Parathyroid adenoma (tissue), 2 donors: Measurements from ENCODE around the gene RBM46.
A peak's percentile ranks its signal among the peaks of the same experiment; 100 is the strongest.

Experiments
- H2AFZ ChIP-seq: fragments of 300-600 bp; sonication (generic); one replicate; pipeline ENCODE4 v1.7.0; 2017; ENCODE audit warnings: antibody characterized with exemption, mild to moderate bottlenecking
- H3K27ac ChIP-seq: fragments of 300-600 bp; sonication (generic); one replicate; pipeline ENCODE4 v1.7.0; 2017
- H3K27me3 ChIP-seq: fragments of 300-600 bp; sonication (generic); one replicate; pipeline ENCODE4 v1.7.0; 2017; ENCODE audit warnings: low read length; ENCODE audit not compliant: control insufficient read depth, insufficient read depth
- H3K36me3 ChIP-seq: fragments of 300-600 bp; sonication (generic); one replicate; pipeline ENCODE4 v1.7.0; 2017; ENCODE audit warnings: low read length; ENCODE audit not compliant: control insufficient read depth, insufficient read depth
- H3K4me1 ChIP-seq: fragments of 300-600 bp; sonication (generic); one replicate; pipeline ENCODE4 v1.7.0; 2017; ENCODE audit warnings: control low read depth
- H3K4me2 ChIP-seq: fragments of 300-600 bp; sonication (generic); one replicate; pipeline ENCODE4 v1.7.0; 2017; ENCODE audit warnings: low read length
- H3K4me3 ChIP-seq: fragments of 300-600 bp; sonication (generic); one replicate; pipeline ENCODE4 v1.7.0; 2017; ENCODE audit warnings: low read depth, low read length
- H3K79me2 ChIP-seq: fragments of 300-600 bp; sonication (generic); one replicate; pipeline ENCODE4 v1.7.0; 2017; ENCODE audit warnings: control low read depth
- H3K9ac ChIP-seq: fragments of 300-600 bp; sonication (generic); one replicate; pipeline ENCODE4 v1.7.0; 2017; ENCODE audit warnings: mild to moderate bottlenecking
- H3K9me3 ChIP-seq: fragments of 300-600 bp; sonication (generic); one replicate; pipeline ENCODE4 v1.7.0; 2017; ENCODE audit warnings: low read length; ENCODE audit not compliant: control insufficient read depth
- TF ChIP-seq, protein P1 (sequence below): fragments of 300-600 bp; sonication (generic); IDR thresholded peaks from one replicate; pipeline ENCODE4 v1.7.0; 2017; ENCODE audit warnings: antibody characterized with exemption, mild to moderate bottlenecking
- donor health status: primary hyperparathyroidism.

The RBM46 gene

DNA sequence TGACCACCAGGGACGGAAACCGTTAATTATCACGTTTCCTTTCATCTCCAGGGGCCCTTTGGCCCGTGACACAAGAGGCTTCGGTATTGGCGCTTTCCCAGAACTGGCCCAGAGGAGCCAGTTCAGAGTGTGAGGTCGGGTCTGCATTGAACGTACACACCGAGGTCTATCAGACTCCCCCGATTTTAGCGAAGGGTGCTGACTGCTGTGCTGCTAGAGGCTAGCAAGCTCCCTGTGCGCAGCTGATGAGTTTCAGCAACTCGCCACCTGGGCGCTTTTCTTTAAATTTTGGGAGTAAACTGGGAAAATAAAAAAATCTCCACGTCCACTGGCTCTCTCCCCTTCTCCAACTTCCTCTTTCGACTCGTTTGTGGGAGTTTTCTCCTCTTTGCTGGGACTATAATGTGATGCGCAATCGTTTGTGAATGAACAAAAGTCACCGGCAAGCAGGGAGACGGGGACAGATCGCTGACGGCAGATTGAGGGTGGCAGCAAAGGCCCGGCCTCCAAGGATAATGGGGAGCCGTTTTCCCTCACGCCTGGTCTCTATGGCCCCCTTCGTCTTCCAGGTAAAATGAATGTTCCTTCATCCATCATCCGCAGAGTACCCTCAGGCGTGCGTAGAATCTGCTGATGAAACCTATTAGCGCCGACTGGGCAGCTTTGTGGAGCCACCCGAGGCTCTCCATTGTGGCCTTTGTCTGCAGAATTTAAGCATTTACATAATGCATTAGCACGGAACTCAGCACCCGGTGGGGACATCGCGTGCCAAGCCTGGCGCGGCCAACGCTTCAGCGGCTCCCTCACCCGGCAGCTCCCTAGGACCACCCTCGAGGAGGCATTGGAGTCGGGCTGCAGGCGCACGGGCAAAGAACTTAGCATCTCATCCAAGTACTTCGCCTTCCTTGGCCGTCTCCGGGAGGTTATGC is 38.9 kb upstream of the RBM46 start:
- TF ChIP-seq, protein P1, sequence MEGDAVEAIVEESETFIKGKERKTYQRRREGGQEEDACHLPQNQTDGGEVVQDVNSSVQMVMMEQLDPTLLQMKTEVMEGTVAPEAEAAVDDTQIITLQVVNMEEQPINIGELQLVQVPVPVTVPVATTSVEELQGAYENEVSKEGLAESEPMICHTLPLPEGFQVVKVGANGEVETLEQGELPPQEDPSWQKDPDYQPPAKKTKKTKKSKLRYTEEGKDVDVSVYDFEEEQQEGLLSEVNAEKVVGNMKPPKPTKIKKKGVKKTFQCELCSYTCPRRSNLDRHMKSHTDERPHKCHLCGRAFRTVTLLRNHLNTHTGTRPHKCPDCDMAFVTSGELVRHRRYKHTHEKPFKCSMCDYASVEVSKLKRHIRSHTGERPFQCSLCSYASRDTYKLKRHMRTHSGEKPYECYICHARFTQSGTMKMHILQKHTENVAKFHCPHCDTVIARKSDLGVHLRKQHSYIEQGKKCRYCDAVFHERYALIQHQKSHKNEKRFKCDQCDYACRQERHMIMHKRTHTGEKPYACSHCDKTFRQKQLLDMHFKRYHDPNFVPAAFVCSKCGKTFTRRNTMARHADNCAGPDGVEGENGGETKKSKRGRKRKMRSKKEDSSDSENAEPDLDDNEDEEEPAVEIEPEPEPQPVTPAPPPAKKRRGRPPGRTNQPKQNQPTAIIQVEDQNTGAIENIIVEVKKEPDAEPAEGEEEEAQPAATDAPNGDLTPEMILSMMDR, result no peak
- Histone ChIP-seq H3K9me3 (no peaks in the 10 kb centered on the region), H2AFZ (peak overlapping the region; percentile 33), H3K4me2 (peak overlapping the region; percentile 78), H3K27me3 (no peaks in the 10 kb centered on the region), H3K36me3 (no peaks in the 10 kb centered on the region), H3K4me3 (peak overlapping the region; percentile 31), H3K9ac (no peak overlapping the region), H3K27ac (no peak overlapping the region), H3K4me1 (no peaks in the 10 kb centered on the region), H3K79me2 (no peaks in the 10 kb centered on the region)

DNA sequence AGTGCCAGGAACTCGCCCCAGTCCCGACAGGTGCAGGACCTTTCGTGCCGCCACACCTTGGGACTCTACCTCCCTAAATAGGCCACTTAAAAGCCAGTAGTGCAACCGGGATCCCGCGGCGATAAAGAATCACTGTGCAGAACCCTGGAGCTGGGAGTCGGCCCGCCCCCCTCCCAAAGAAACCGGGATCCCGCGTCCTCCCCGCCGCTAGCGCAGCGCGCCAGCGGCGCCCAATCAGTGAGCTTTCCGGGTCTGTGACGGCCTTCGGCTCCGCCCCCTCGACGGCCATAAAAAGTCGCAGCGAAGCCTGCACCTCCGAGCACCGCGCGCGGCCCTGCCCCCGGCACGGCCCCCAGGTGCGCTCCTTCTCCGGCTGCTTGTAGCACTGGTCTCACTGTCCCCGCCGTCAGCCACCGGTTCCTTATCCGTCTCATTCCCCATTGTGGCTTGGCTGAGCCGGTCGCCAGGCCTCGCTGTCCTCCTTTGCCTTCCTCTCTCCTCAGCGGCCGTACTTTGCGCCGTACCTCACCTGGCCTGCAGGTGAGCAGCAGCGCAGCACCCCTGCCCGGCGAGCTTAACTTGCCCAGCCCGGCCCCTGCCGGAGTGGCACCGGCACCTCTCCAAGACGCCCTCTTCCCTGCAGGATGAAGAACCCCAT is 37.3 kb upstream of the RBM46 start, which contains the start of gene LRAT:
Gene LRAT, plus strand, starts transcription at position 318 of the 658 bp plus-strand sequence. Its CDS starts 327 bp downstream, at position 645.
- Histone ChIP-seq H3K36me3 (no peaks in the 10 kb centered on the region), H3K27me3 (no peaks in the 10 kb centered on the region), H3K4me3 (peak within 1 kb of the TSS; percentile 71), H2AFZ (peak within 1 kb of the TSS; percentile 58), H3K79me2 (no peaks in the 10 kb centered on the region), H3K9me3 (no peaks in the 10 kb centered on the region), H3K4me1 (no peaks in the 10 kb centered on the region), H3K4me2 (peak within 1 kb of the TSS; percentile 92), H3K27ac (no peak within 1 kb of the TSS), H3K9ac (no peak within 1 kb of the TSS)
- TF ChIP-seq, protein P1, result no peak

DNA sequence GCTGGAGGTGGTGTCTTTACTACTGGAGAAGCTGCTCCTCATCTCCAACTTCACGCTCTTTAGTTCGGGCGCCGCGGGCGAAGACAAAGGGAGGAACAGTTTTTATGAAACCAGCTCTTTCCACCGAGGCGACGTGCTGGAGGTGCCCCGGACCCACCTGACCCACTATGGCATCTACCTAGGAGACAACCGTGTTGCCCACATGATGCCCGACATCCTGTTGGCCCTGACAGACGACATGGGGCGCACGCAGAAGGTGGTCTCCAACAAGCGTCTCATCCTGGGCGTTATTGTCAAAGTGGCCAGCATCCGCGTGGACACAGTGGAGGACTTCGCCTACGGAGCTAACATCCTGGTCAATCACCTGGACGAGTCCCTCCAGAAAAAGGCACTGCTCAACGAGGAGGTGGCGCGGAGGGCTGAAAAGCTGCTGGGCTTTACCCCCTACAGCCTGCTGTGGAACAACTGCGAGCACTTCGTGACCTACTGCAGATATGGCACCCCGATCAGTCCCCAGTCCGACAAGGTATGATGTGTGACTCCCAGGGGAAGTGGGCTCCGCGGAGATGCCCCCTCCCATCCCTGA is 36.6 kb upstream of the RBM46 start:
- TF ChIP-seq, protein P1, result no peak
- Histone ChIP-seq H3K36me3 (no peaks in the 10 kb centered on the region), H3K9ac (no peak overlapping the region), H3K27ac (no peak overlapping the region), H3K79me2 (no peaks in the 10 kb centered on the region), H3K4me2 (peak overlapping the region; percentile 92), H3K4me3 (peak overlapping the region; percentile 71), H3K27me3 (no peaks in the 10 kb centered on the region), H3K4me1 (no peaks in the 10 kb centered on the region), H2AFZ (peak overlapping the region; percentile 58), H3K9me3 (no peaks in the 10 kb centered on the region)

DNA sequence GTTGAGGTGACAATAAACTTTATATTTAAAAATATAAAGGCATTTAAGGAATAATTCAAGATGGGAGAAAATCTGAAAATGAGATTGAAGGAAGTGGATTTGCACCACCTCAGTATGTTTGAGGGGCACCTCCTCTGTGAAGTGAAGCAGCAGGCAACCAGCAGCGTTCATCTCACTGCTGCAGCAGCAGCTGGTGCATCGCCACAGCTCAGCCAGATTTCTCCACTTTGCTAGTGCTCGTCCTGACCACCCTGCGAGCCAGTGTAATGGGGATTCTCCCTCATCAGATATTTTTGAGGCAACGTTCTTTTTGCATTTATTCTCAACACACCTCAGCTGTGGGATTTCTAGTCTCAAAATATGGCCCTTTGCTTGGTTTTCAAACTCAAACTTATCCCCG is 23.4 kb upstream of the RBM46 start:
- Histone ChIP-seq H3K36me3 (no peaks in the 10 kb centered on the region), H3K4me3 (no peak overlapping the region), H3K27me3 (no peaks in the 10 kb centered on the region), H3K4me1 (no peaks in the 10 kb centered on the region), H3K4me2 (no peak overlapping the region), H3K9me3 (no peaks in the 10 kb centered on the region), H3K9ac (no peak overlapping the region), H3K27ac (no peak overlapping the region), H3K79me2 (no peaks in the 10 kb centered on the region), H2AFZ (no peak overlapping the region)
- TF ChIP-seq, protein P1, result no peak
